NCI-H526 (cell line): ENCODE results near the gene MLF2.
A peak's percentile ranks its signal among the peaks of the same experiment; 100 is the strongest.

Source experiments
- DNase-seq, 2 experiments: peaks; one replicate each; lab custom pipeline; 2025; lab: John Stamatoyannopoulos, UW

The MLF2 gene

GRCh38 chr12:6778574-6779550, 25.9 kb upstream of the MLF2 start:
- peak; percentile 92 to 96 for DNase-seq

- peak in 1 of 2 experiments; percentile 45 for DNase-seq
These were observed 25.3 kb upstream of the MLF2 start for GRCh38 chr12:6778217-6778573.

GRCh38 chr12:6777386-6777785, 24.4 kb upstream of the MLF2 start:
- no peak for DNase-seq

- no peak for DNase-seq
These were observed 22.5 kb upstream of the MLF2 start for GRCh38 chr12:6775185-6776174.

GRCh38 chr12:6774499-6775062, 21.6 kb upstream of the MLF2 start:
- no peak for DNase-seq

GRCh38 chr12:6773590-6774351, 20.8 kb upstream of the MLF2 start:
- peak in 1 of 2 experiments; percentile 56 for DNase-seq

GRCh38 chr12:6772726-6773589, 20.0 kb upstream of the MLF2 start:
- no peak for DNase-seq

GRCh38 chr12:6772331-6772695, 19.4 kb upstream of the MLF2 start, which contains the start of gene LAG3:
LAG3 (plus strand) TSS chr12:6772520; CDS start chr12:6772853, 333 bp downstream.
- no peak for DNase-seq

- no peak for DNase-seq
These were observed 18.8 kb upstream of the MLF2 start for GRCh38 chr12:6771509-6772330.

- no peak for DNase-seq
These were observed 18.2 kb upstream of the MLF2 start for GRCh38 chr12:6771091-6771495.

GRCh38 chr12:6770600-6770999, 17.7 kb upstream of the MLF2 start:
- DNase-seq, result no peak

- DNase-seq, result no peak
These were observed 17.2 kb upstream of the MLF2 start for GRCh38 chr12:6770094-6770493.

GRCh38 chr12:6769666-6770065, 16.7 kb upstream of the MLF2 start:
- DNase-seq, result no peak

- DNase-seq, result peak; percentile 16 to 65
These were observed 16.0 kb upstream of the MLF2 start for GRCh38 chr12:6768990-6769389.

GRCh38 chr12:6768437-6768914, 15.5 kb upstream of the MLF2 start:
- no peak for DNase-seq

GRCh38 chr12:6767353-6768319, 14.7 kb upstream of the MLF2 start:
- DNase-seq, result peak in 1 of 2 experiments; percentile 60

- DNase-seq, result peak; percentile 18 to 82
These were observed 13.9 kb upstream of the MLF2 start for GRCh38 chr12:6766651-6767349.
